Stimulated activated naive CD8-positive, alpha-beta T cell treated with anti-CD3 and anti-CD28 coated beads, Interleukin-15, amount 100 ng/mL, for 72 hours (primary cell): ENCODE measurements around the gene CXorf65.

ENCODE experiments used
- ATAC-seq: fragments of 150-1000 bp; cut with Tn5 transposase; 2 replicates; pipeline ENCODE4 v1.10.0; 2021; ENCODE audit warnings: mild to moderate bottlenecking, moderate library complexity
- DNase-seq, 2 donors: peaks; one replicate each; pipeline ENCODE4 v3.0.0; 2021 to 2022
- H3K27ac Mint-ChIP-seq, 2 donors: one replicate each; pipeline ENCODE4 v1.8.0; 2022; ENCODE audit warnings: mild to moderate bottlenecking in 2 of 2, mixed read lengths in 2 of 2, moderate library complexity in 2 of 2
- H3K27me3 Mint-ChIP-seq: one replicate; pipeline ENCODE4 v1.8.0; 2022; ENCODE audit warnings: mixed read lengths
- H3K4me1 Mint-ChIP-seq: one replicate; pipeline ENCODE4 v1.8.0; 2022; ENCODE audit warnings: mild to moderate bottlenecking, mixed read lengths
- H3K4me3 Mint-ChIP-seq, 2 donors: one replicate each; pipeline ENCODE4 v1.8.0; 2022; ENCODE audit warnings: mild to moderate bottlenecking in 2 of 2, mixed read lengths in 2 of 2, moderate library complexity in 1 of 2
- H3K9me3 Mint-ChIP-seq, 2 donors: one replicate each; pipeline ENCODE4 v1.8.0; 2022; ENCODE audit warnings: mixed read lengths in 2 of 2

The CXorf65 gene

DNA sequence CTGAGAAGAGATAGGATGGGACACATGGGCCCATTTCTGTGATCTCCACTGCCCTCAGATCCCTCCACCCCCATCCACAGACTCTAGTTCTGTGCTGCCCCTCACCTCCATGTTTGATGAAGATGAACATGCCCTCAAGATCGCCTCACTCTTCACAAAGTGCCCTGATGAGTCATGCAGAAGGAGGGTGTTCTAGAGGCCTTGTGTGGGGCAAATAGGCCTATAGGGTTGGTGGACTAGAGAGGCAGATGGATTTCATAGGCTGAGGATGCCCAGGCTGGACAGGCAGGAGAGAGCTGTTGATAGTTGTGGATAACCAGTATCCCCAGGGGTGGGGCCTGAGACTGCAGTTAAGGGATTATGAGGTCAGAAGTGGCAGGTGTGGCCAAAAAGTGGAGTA is at the start of gene CXorf65:
Gene CXorf65, minus strand, starts transcription at position 314 of the 400 bp plus-strand sequence. Its CDS starts 184 bp downstream, at position 130.
- ATAC-seq (peak; percentile 65), DNase-seq (peak in 1 of 2 donors; percentile 41)
- H3K27ac Mint-ChIP-seq: peak within 1 kb of the TSS; percentile 74
- H3K4me3 Mint-ChIP-seq: peak within 1 kb of the TSS; percentile 95 to 98
- no peaks in the 10 kb centered on the region for H3K27me3 Mint-ChIP-seq
- H3K4me1 Mint-ChIP-seq: peaks cover 70% of the 10 kb centered on the region
- no peaks in the 10 kb centered on the region for H3K9me3 Mint-ChIP-seq

DNA sequence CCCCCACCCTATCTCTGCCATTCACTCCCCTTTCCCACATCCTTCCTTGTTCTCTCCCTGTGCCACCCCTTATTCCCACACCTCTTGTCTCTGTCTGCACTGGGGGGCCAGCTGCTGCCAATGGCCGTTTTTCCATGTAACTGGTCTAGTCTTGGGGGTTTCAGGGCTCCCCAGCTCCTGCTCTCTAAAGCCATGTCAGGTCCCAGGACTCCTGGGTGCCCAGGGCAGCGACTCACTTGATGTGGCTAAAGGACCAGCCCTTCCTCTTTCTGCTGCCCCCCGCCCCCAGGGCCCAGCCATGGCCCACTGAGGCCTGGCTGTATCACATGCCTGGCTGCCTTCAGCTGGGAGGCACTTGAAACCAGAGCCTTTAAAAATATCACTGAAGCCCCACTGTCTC is 48.1 kb upstream of the CXorf65 start:
- no peak for DNase-seq
- H3K27ac Mint-ChIP-seq: peak overlapping the region; percentile 31 to 88

DNA sequence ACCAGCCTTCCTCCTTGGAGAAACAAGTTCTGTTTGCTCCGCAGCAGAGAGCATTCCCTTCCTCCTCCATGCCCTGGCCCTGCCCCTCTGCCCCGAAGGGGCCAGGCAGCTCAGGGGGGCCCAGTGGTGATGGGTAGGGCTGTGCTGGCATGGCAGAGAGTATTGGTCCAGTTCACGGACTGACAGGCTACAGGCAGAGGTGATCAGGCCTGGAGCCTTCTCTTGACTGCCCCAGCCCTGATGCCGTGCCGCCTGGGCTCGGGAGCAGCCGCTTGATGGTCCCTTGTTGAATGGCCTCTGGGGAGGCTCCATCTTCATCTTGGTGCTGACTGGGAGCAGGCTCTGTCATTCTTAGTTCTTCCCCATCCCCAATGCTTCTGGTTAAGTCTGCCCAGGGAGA is 47.7 kb upstream of the CXorf65 start:
- Mint-ChIP-seq H3K27ac (no peak overlapping the region), H3K4me1 (peaks cover 6% of the 10 kb centered on the region), H3K9me3 (no peaks in the 10 kb centered on the region), H3K4me3 (no peak overlapping the region), H3K27me3 (no peaks in the 10 kb centered on the region)
- no peak for ATAC-seq
- no peak for DNase-seq

More for the DNA sequence above, 48.1 kb upstream of the CXorf65 start:
- no peak overlapping the region for H3K4me3 Mint-ChIP-seq
- no peak for ATAC-seq
- H3K9me3 Mint-ChIP-seq: no peaks in the 10 kb centered on the region
- peaks cover 10% of the 10 kb centered on the region for H3K4me1 Mint-ChIP-seq
- no peaks in the 10 kb centered on the region for H3K27me3 Mint-ChIP-seq

DNA sequence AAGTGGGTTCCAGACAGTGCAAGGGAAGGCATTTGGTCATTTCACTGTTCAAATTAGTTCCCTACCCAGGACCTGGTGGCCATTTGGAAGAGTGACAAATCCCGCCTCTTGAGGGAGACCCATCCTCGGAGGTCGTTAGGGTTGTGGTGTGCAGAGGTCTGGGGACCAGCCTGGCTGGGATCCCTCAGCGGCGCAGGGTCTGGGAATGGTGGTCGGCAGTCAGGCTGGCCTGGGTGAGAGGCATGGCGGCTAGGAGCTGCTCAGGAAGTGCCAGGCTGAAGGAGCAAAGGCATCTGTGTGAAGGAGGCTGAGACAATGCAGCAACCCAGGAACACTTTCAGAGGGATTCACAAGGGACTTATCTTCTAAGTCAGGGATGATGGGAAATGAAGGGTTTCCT is 44.8 kb upstream of the CXorf65 start:
- Mint-ChIP-seq H3K4me3 (no peak overlapping the region), H3K4me1 (peaks cover 4% of the 10 kb centered on the region), H3K27me3 (no peaks in the 10 kb centered on the region), H3K9me3 (no peaks in the 10 kb centered on the region), H3K27ac (no peak overlapping the region)
- DNase-seq (no peak), ATAC-seq (no peak)

DNA sequence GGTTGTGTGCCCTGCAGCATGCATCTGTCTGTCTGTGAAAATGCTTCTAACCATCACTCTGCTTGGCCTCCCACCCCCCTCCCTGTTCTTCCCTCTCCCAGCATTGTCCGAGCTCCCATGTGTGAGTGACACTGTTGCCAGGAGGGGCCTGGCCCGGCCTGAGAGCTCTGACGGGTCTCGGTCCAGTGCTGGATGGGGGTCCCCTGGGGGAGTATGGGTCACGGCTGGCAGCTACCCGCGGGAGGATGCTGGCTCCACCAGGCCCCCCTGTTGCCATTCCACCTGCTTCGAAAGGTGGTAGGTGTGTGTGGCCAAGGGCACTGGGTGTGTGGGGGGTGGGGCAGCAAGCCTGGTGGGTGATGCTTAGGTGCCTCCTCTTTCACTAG is 41.7 kb upstream of the CXorf65 start:
- ATAC-seq: no peak
- Mint-ChIP-seq H3K4me1 (peaks cover 20% of the 10 kb centered on the region), H3K27ac (no peak overlapping the region), H3K4me3 (no peak overlapping the region), H3K27me3 (no peaks in the 10 kb centered on the region), H3K9me3 (no peaks in the 10 kb centered on the region)
- no peak for DNase-seq

DNA sequence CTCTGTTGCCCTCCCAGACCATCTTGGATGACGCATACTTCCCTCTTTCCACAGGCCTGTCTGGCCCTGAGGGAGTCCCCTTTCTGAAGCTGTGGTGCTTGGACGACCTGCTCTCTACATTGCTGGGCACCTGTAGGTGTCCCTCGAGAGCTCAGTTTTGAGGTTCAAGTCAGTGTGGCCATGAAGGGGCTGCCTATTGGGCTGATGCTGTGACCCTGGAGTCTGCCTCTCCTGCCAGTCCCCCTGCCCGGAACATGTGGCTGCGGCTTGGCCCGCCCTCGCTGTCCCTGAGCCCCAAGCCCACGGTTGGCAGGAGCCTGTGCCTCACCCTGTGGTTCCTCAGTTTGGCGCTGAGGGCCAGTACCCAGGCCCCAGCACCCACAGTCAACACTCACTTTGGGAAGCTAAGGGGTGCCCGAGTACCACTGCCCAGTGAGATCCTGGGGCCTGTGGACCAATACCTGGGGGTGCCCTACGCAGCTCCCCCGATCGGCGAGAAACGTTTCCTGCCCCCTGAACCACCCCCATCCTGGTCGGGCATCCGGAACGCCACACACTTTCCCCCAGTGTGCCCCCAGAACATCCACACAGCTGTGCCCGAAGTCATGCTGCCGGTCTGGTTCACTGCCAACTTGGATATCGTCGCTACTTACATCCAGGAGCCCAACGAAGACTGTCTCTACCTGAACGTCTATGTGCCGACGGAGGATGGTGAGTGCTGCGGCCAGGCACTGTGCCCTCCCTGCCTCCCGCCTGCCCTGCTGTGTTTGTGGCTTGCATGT is 41.1 kb upstream of the CXorf65 start:
- ATAC-seq: no peak
- Mint-ChIP-seq H3K27me3 (no peaks in the 10 kb centered on the region), H3K27ac (no peak overlapping the region), H3K9me3 (no peaks in the 10 kb centered on the region), H3K4me3 (no peak overlapping the region), H3K4me1 (peaks cover 20% of the 10 kb centered on the region)
- DNase-seq: no peak

DNA sequence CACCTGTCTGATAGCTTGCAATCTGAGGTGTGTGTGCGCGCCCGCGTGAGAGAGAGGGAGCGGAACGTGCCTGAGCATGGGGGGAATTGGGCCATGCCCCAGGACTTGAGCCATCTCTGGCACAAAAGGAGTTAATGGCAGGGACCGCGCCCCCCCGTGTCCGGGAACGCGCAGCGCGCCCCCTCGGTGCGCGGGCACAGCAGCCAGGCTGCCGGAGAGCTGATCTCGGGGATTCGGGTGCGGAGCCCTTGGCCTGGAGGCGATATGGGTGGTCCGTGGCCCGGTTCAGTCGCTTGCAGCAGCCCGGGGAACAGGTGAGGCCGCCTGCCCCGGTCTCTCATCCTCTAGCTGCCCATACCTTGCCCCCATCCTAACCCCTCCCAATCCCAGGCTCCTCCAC is 38.1 kb upstream of the CXorf65 start, which contains the start of gene NLGN3:
Gene NLGN3, plus strand, starts transcription at position 191 of the 400 bp plus-strand sequence. CDS start 2,909 bp downstream, outside the sequence.
- Mint-ChIP-seq H3K27ac (no peak within 1 kb of the TSS), H3K4me3 (peak within 1 kb of the TSS in 1 of 2 donors; percentile 61), H3K27me3 (no peaks in the 10 kb centered on the region), H3K9me3 (no peaks in the 10 kb centered on the region), H3K4me1 (peaks cover 25% of the 10 kb centered on the region)
- DNase-seq (no peak), ATAC-seq (no peak)

DNA sequence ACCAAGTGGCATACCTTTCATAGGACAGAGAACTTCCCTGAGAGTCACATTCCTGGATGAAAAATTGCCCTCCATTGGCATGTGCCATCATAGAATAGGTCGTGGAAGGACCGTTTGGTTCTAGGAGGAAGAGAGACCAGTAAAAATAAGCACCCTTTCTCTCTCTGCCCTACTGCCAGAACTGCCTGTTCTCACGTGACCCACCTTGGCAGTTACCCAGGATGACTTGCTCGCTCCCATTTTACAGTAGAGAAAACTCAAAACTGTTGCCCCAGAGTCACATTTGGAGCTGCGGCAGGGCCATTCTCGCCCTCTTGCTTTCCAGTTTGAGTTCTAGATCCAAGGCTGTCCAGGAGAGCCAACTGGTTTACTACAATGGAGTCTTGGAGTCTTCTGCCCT is 37.0 kb upstream of the CXorf65 start:
- Mint-ChIP-seq H3K27ac (no peak overlapping the region), H3K9me3 (no peaks in the 10 kb centered on the region), H3K27me3 (no peaks in the 10 kb centered on the region), H3K4me3 (no peak overlapping the region), H3K4me1 (peaks cover 31% of the 10 kb centered on the region)
- ATAC-seq: no peak
- no peak for DNase-seq

DNA sequence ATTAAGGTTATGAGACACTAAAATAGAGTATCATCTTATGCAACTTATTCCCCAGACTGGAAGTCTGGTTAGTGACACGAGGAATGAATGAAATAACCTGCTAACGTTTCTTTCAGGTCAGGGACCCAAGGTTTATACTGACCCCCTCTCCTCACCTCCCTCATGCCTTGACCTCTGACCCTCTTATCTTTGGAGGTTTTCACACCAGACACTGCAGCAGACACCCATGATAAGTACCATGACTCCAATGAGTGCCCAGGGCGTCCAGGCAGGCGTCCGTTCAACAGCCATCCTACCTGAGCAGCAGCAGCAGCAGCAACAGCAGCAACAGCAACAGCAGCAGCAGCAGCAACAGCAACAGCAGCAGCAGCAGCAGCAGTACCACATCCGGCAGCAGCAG is 33.9 kb upstream of the CXorf65 start:
- DNase-seq (no peak), ATAC-seq (no peak)
- peaks cover 21% of the 10 kb centered on the region for H3K4me1 Mint-ChIP-seq
- peak overlapping the region in 1 of 2 donors; percentile 91 for H3K27ac Mint-ChIP-seq
- H3K9me3 Mint-ChIP-seq: no peaks in the 10 kb centered on the region
- H3K4me3 Mint-ChIP-seq: no peak overlapping the region
- H3K27me3 Mint-ChIP-seq: no peaks in the 10 kb centered on the region

DNA sequence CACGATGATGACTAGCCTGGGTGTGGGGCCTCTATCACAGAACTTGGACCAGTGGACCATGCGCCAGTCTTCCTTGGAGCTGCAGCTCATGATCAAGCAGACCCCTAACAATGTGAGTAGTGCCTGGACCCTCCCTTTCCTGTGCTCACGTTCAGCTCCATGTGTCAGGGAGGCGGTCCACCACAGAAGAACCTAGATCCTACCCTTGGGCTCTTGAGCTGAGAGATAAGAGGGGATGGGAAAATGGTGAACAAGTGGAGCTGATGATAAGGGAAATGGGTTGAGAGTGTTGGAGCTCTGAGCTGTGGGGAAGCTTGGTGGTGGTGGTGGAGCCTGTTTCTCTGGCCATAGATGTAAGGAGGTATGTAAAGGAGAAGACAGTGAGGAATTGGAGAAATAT is 25.0 kb upstream of the CXorf65 start:
- H3K4me1 Mint-ChIP-seq: peaks cover 14% of the 10 kb centered on the region
- no peak for ATAC-seq
- DNase-seq: no peak
- peak overlapping the region in 1 of 2 donors; percentile 31 for H3K27ac Mint-ChIP-seq
- no peaks in the 10 kb centered on the region for H3K27me3 Mint-ChIP-seq
- H3K4me3 Mint-ChIP-seq: no peak overlapping the region
- H3K9me3 Mint-ChIP-seq: no peaks in the 10 kb centered on the region

DNA sequence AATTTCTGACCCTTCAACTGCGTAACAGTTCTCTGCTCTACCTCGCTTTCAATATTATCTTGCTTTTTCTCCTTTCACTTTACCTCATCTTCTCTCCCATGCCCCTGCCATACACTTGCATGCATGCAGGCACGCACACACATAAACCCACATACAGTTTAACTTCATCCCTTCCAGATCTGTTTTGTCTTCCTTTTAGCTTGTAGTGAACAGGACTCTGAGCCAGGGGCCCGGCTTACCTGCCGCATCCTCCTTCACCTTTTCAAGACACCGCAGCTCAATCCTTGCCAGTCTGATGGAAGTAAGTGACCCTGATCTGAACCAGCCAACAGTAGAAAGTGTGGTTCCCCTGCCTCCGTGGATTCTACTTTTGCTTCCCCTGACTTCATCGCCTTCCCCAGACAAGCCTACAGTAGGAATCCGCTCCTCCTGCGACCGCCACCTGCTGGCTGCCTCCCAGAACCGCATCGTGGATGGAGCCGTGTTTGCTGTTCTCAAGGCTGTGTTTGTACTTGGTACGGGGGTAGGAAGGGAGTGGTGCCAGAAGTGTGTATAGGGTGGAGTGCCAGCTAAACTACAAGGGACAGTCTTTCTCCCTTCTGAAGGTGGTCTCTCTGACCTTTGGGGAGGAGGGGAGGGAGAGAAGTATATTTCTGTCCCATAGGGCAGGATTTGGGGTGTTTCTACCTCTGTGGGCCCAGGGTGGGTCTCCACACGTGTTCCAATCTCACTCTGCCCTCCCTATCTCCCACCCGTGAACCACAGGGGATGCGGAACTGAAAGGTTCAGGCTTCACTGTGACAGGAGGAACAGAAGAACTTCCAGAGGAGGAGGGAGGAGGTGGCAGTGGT is 22.6 kb upstream of the CXorf65 start:
- Mint-ChIP-seq H3K27me3 (no peaks in the 10 kb centered on the region), H3K9me3 (no peaks in the 10 kb centered on the region), H3K4me3 (peak overlapping the region; percentile 28 to 67), H3K4me1 (peaks cover 21% of the 10 kb centered on the region), H3K27ac (peak overlapping the region; percentile 62 to 84)
- ATAC-seq (peak; percentile 85), DNase-seq (peak; percentile 60 to 65)

DNA sequence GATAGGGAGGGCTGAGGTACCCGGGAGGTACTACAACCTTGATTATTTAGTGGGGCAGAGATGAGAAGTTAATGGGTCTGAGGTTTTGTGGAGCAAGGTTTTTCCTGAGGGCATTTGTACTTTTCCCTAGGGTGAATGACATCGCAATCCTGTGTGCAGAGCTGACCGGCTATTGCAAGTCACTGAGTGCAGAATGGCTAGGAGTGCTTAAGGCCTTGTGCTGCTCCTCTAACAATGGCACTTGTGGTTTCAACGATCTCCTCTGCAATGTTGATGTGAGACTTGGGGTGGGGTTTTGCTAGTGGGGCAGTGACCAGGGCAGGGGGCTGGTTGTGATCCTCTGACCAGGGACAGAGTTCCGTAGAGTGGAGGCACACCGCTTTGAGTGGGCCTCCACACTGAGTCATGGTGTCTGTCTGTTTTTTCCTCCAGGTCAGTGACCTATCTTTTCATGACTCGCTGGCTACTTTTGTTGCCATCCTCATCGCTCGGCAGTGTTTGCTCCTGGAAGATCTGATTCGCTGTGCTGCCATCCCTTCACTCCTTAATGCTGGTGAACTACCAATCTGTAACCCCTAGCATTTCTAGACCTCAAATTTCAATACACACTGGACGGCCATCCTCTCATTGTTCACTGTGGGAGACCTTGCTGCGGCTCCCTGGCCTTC is 21.8 kb upstream of the CXorf65 start:
- Mint-ChIP-seq H3K27me3 (no peaks in the 10 kb centered on the region), H3K4me3 (no peak overlapping the region), H3K4me1 (peaks cover 21% of the 10 kb centered on the region), H3K27ac (peak overlapping the region in 1 of 2 donors; percentile 21), H3K9me3 (no peaks in the 10 kb centered on the region)
- ATAC-seq (no peak), DNase-seq (no peak)

DNA sequence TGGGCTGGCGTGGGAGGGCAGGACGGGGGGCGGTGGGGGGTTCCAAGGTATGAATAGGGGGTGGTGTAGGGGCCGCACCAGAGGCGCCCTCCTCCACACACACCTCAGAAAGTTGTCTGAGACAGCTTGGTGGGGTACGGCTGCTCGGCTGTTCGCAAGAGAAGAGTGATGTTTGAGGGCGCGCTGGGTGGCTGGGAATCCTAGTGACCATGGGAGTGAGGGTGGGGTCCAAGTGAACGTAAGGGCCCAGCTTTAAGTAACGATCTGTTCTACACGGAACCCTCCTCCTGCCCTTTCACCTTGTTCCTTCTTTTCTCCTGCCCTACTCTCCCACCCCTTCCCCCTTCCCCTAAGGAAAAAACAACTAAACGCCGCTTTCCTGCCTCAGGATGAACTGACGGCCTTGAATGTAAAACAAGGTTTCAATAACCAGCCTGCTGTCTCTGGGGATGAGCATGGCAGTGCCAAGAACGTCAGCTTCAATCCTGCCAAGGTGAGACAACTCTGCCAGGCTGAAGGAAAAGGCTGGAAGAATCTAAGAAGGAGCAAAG is 12.5 kb upstream of the CXorf65 start:
- Mint-ChIP-seq H3K9me3 (no peaks in the 10 kb centered on the region), H3K27ac (peak overlapping the region; percentile 12 to 88), H3K4me3 (peak overlapping the region; percentile 85 to 96), H3K27me3 (no peaks in the 10 kb centered on the region), H3K4me1 (peaks cover 26% of the 10 kb centered on the region)
- no peak for DNase-seq
- peak; percentile 27 for ATAC-seq

DNA sequence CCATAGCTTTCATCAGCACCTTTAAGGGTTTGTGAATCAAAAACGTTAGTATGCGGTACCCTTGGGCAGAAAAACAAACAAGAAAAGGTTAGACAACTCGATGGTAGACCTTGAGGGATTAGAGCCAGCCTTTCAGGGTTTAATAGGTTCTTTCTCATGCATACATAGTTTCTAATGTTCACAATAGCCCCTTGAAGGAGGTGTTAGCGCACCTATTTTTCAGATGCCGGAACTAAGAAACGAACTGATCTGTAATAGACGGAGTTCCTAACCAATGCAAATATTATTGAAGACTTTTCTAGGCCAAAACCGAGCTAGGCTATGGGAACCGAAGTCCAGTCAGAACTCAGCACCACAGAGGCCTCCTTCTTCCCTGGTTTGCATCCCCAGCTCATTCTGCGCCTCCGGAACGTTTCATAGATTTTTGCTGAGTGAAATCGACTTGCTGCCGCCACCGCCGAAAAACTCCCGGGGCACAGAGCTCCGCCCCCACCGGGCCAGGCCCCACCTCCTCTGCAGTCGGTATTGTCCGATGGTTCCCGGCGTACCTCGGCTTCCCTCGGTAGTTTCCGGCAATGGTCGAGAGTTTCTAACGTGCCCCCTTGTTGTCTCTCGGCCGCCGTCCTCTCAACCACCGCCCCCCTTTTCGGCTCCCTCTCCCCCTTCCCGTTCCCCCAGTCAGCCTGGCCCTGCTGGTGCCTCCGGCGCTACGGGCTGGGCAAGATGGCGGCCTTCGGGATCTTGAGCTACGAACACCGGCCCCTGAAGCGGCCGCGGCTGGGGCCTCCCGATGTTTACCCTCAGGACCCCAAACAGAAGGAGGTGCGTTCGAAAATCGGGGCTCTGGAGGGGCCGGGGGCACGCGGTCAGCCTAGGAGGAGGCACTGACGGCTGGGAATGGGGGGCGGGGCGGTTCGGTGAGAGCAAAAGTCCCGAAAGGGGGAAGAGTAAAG is 11.8 kb upstream of the CXorf65 start, which contains the start of gene MED12:
Gene MED12, plus strand, starts transcription at position 565 of the 953 bp plus-strand sequence. Its CDS starts 159 bp downstream, at position 724.
- DNase-seq: peak; percentile 77 to 86
- Mint-ChIP-seq H3K27ac (peak within 1 kb of the TSS; percentile 88 to 98), H3K27me3 (no peaks in the 10 kb centered on the region), H3K9me3 (no peaks in the 10 kb centered on the region), H3K4me1 (peaks cover 31% of the 10 kb centered on the region), H3K4me3 (peak within 1 kb of the TSS; percentile 85 to 96)
- ATAC-seq: peak; percentile 96
